Neuronal stem cell (in vitro differentiated cells): ENCODE results near the gene EIF3F. TPM values are rescaled to one million over a fixed set of nuclear protein-coding genes. Genes with fewer than 3 reads are reported as not detected.

Experiments used
- DNase-seq: peaks from one replicate; pipeline ENCODE4 v3.0.0-alpha.2; 2013; ENCODE audit warnings: low spot score
- H2AFZ ChIP-seq: one replicate; pipeline ENCODE4 v1.6.1; 2013; ENCODE audit warnings: mild to moderate bottlenecking, low read length, inconsistent platforms
- H2AK5ac ChIP-seq: 2 replicates; pipeline ENCODE4 v1.6.1; 2013; ENCODE audit warnings: low read depth, mild to moderate bottlenecking, inconsistent platforms, low read length, moderate library complexity, mixed read lengths
- H2BK120ac ChIP-seq: 2 replicates; pipeline ENCODE4 v1.6.1; 2013; ENCODE audit warnings: low read depth, mild to moderate bottlenecking, inconsistent platforms, low read length, moderate library complexity, mixed read lengths
- H2BK12ac ChIP-seq: one replicate; pipeline ENCODE4 v1.6.1; 2013; ENCODE audit warnings: low read length, inconsistent platforms
- H2BK15ac ChIP-seq: 2 replicates; pipeline ENCODE4 v1.6.1; 2013; ENCODE audit warnings: mild to moderate bottlenecking, low read length, inconsistent platforms, mixed read lengths
- H2BK5ac ChIP-seq: one replicate; pipeline ENCODE4 v1.6.1; 2013; ENCODE audit warnings: inconsistent platforms, mild to moderate bottlenecking, low read length, moderate library complexity
- H3K14ac ChIP-seq: one replicate; pipeline ENCODE4 v1.6.1; 2013; ENCODE audit warnings: low read length, inconsistent platforms
- H3K18ac ChIP-seq: 2 replicates; pipeline ENCODE4 v1.6.1; 2013; ENCODE audit warnings: low read length, inconsistent platforms
- H3K23ac ChIP-seq: 2 replicates; pipeline ENCODE4 v1.6.1; 2013; ENCODE audit warnings: low read depth, mild to moderate bottlenecking, mixed read lengths, low read length, inconsistent platforms; ENCODE audit not compliant: poor library complexity
- H3K27ac ChIP-seq: replicated peaks from 3 replicates; pipeline ENCODE4 v1.5.1; 2013; ENCODE audit warnings: low read length, inconsistent platforms
- H3K27me3 ChIP-seq, 3 experiments: 2 replicates each; pipeline ENCODE4 v1.6.1; 2013; ENCODE audit warnings: low read length in 3 of 3, mild to moderate bottlenecking in 2 of 3, inconsistent platforms in 1 of 3, low read depth in 1 of 3, mixed read lengths in 1 of 3, moderate library complexity in 1 of 3; ENCODE audit not compliant: control insufficient read depth in 3 of 3, insufficient read depth in 3 of 3
- H3K36me3 ChIP-seq, 2 donors: replicated peaks in 1 of 2; 2 replicates each; pipeline ENCODE4 v1.6.1; 2013; ENCODE audit warnings: low read length in 2 of 2; ENCODE audit not compliant: control insufficient read depth in 2 of 2, insufficient read depth in 2 of 2
- H3K4ac ChIP-seq: 2 replicates; pipeline ENCODE4 v1.6.1; 2013; ENCODE audit warnings: inconsistent platforms, mild to moderate bottlenecking, low read length, moderate library complexity
- H3K4me1 ChIP-seq, 2 donors: 1 replicate in 1 of 2; 2 replicates in 1 of 2; pipeline ENCODE4 v1.6.1; 2013; ENCODE audit warnings: low read length in 2 of 2, low read depth in 1 of 2; ENCODE audit not compliant: control insufficient read depth in 2 of 2, insufficient read depth in 1 of 2
- H3K4me2 ChIP-seq: one replicate; pipeline ENCODE4 v1.6.1; 2013; ENCODE audit warnings: mild to moderate bottlenecking, low read length, inconsistent platforms; ENCODE audit not compliant: insufficient read depth, poor library complexity, severe bottlenecking
- H3K4me3 ChIP-seq, 2 donors: 2 replicates each; pipeline ENCODE4 v1.5.1; 2013; ENCODE audit warnings: low read length in 2 of 2, mild to moderate bottlenecking in 2 of 2, inconsistent platforms in 1 of 2, moderate library complexity in 1 of 2
- H3K79me1 ChIP-seq: one replicate; pipeline ENCODE4 v1.6.1; 2013; ENCODE audit warnings: low read depth, mild to moderate bottlenecking, inconsistent platforms, low read length, moderate library complexity
- H3K9ac ChIP-seq: one replicate; pipeline ENCODE4 v1.6.1; 2013; ENCODE audit warnings: mild to moderate bottlenecking, low read depth, low read length, inconsistent platforms; ENCODE audit not compliant: poor library complexity
- H3K9me3 ChIP-seq, 2 donors: replicated peaks in 1 of 2; 2 replicates each; pipeline versions ENCODE3 to v1.6.1; 2013; ENCODE audit warnings: low read length in 2 of 2, mild to moderate bottlenecking in 2 of 2, inconsistent platforms in 1 of 2, low read depth in 1 of 2, mixed read lengths in 1 of 2, moderate library complexity in 1 of 2; ENCODE audit not compliant: control insufficient read depth in 2 of 2, insufficient read depth in 1 of 2
- H4K8ac ChIP-seq: one replicate; pipeline ENCODE4 v1.6.1; 2013; ENCODE audit warnings: low read depth, mild to moderate bottlenecking, inconsistent platforms, low read length, moderate library complexity
- H4K91ac ChIP-seq: one replicate; pipeline ENCODE4 v1.6.1; 2013; ENCODE audit warnings: low read length, low read depth, mild to moderate bottlenecking, inconsistent platforms; ENCODE audit not compliant: poor library complexity
- WGBS, 2 donors: extraction: QIAGEN DNeasy Blood & Tissue Kit; methylation state at CpG; one replicate each; pipeline ENCODE4 v1.1.7; 2013; ENCODE audit warnings: missing lambda C conversion rate in 2 of 2, mixed read lengths in 1 of 2; ENCODE audit not compliant: insufficient read length in 2 of 2, insufficient replicate concordance in 1 of 2; ENCODE audit errors: extremely low coverage in 2 of 2; 5-methylcytosine and 5-hydroxymethylcytosine counted together
- small RNA-seq: library from polyadenylated mRNA; stranded (forward); fragments of <200 nt; extraction: miRNeasy Mini kit (QIAGEN cat#:217004); gene quantifications from one replicate; pipeline ENCODE3, GENCODE V24; 2013; ENCODE audit not compliant: insufficient read depth

Gene EIF3F

GRCh38 chr11:8047382-8047781 lies 60.2 kb downstream of the EIF3F start:
- no CpG with 5 or more reads among the region's 3 CpGs for WGBS, 2 donors
- Histone ChIP-seq H3K36me3 (no peaks in the 10 kb centered on the region), H2BK5ac (no peak overlapping the region), H2BK12ac (no peak overlapping the region), H3K23ac (no peak overlapping the region), H3K4ac (no peak overlapping the region), H3K27me3 (peaks cover 0 to 40% (median 0%) of the 10 kb centered on the region in 3 experiments), H3K14ac (no peak overlapping the region), H3K9me3 (no peaks in the 10 kb centered on the region), H2AFZ (no peak overlapping the region), H3K4me1 (no peaks in the 10 kb centered on the region), H2AK5ac (no peak overlapping the region), H3K4me3 (no peak overlapping the region), H4K8ac (no peak overlapping the region), H2BK15ac (no peak overlapping the region), H3K27ac (no peak overlapping the region), H3K18ac (no peak overlapping the region), H2BK120ac (no peak overlapping the region), H3K4me2 (no peak overlapping the region), H3K9ac (no peak overlapping the region), H4K91ac (no peak overlapping the region), H3K79me1 (no peaks in the 10 kb centered on the region)
- DNase-seq: no peak

- WGBS, 2 donors: no CpG with 5 or more reads among the region's 3 CpGs
- Histone ChIP-seq H4K8ac (no peak overlapping the region), H3K9ac (no peak overlapping the region), H3K4me1 (no peaks in the 10 kb centered on the region), H3K9me3 (no peaks in the 10 kb centered on the region), H2AK5ac (no peak overlapping the region), H3K23ac (no peak overlapping the region), H3K4ac (no peak overlapping the region), H2BK15ac (no peak overlapping the region), H3K4me3 (no peak overlapping the region), H3K4me2 (no peak overlapping the region), H3K18ac (no peak overlapping the region), H2AFZ (no peak overlapping the region), H4K91ac (no peak overlapping the region), H3K79me1 (no peaks in the 10 kb centered on the region), H3K27me3 (peaks cover 0 to 40% (median 0%) of the 10 kb centered on the region in 3 experiments), H3K36me3 (no peaks in the 10 kb centered on the region), H2BK5ac (no peak overlapping the region), H3K27ac (no peak overlapping the region), H2BK12ac (no peak overlapping the region), H3K14ac (no peak overlapping the region), H2BK120ac (no peak overlapping the region)
- DNase-seq: no peak
These were observed 61.9 kb downstream of the EIF3F start for GRCh38 chr11:8049084-8049483.

Small RNA genes within 50 kb of the gene (small RNA-seq; reads per million reads assigned to genes)
- gene COX6CP5: not detected
